Measurements from ENCODE around the gene FBLN7.

Gene FBLN7

GRCh38 chr2:112160283-112161250 lies 22.4 kb downstream of the FBLN7 start:
- no peak for DNase-seq

- no peak for DNase-seq
Measured at GRCh38 chr2:112161431-112162145, 23.4 kb downstream of the FBLN7 start.

- no peak for DNase-seq
Measured at GRCh38 chr2:112162341-112162740, 24.2 kb downstream of the FBLN7 start.

GRCh38 chr2:112162956-112163355 lies 24.8 kb downstream of the FBLN7 start:
- DNase-seq, result no peak

- no peak for DNase-seq
Measured at GRCh38 chr2:112163541-112163981, 25.4 kb downstream of the FBLN7 start.

- DNase-seq, result no peak
Measured at GRCh38 chr2:112164876-112165275, 26.7 kb downstream of the FBLN7 start.

GRCh38 chr2:112165296-112165695 lies 27.1 kb downstream of the FBLN7 start:
- DNase-seq, result no peak

GRCh38 chr2:112166806-112167499 lies 28.8 kb downstream of the FBLN7 start:
- DNase-seq, result no peak

GRCh38 chr2:112168422-112169124 lies 30.4 kb downstream of the FBLN7 start:
- no peak for DNase-seq

GRCh38 chr2:112170495-112170894 lies 32.3 kb downstream of the FBLN7 start:
- DNase-seq, result no peak

GRCh38 chr2:112173646-112174319 lies 35.6 kb downstream of the FBLN7 start:
- no peak for DNase-seq

- no peak for DNase-seq
Measured at GRCh38 chr2:112174383-112174782, 36.2 kb downstream of the FBLN7 start.

- no peak for DNase-seq
Measured at GRCh38 chr2:112175333-112175732, 37.1 kb downstream of the FBLN7 start.

GRCh38 chr2:112175958-112176573 lies 37.9 kb downstream of the FBLN7 start:
- no peak for DNase-seq

- peak; percentile 86 for DNase-seq
Measured at GRCh38 chr2:112181571-112182290, 43.5 kb downstream of the FBLN7 start.

- peak; percentile 96 for DNase-seq
Measured at GRCh38 chr2:112182581-112183034, 44.4 kb downstream of the FBLN7 start.

GRCh38 chr2:112183327-112184025 lies 45.3 kb downstream of the FBLN7 start:
- peak; percentile 33 for DNase-seq

GRCh38 chr2:112184121-112184520 lies 45.9 kb downstream of the FBLN7 start:
- DNase-seq, result no peak

GRCh38 chr2:112185131-112185530 lies 46.9 kb downstream of the FBLN7 start:
- no peak for DNase-seq

Measured in DMS79 treated with DMSO at 0.1 percent for 48 hours (cell line).